ENCODE data around the gene AMOT. TPM values are rescaled to one million over a fixed set of nuclear protein-coding genes. Genes with fewer than 3 reads are reported as not detected.

The AMOT gene
- total and polyA plus RNA-seq, 2 donors (not counting 1 experiment from before 2014, with no cell fraction given), result 0.91 to 5.2 TPM

GRCh38 chrX:112768563-112768962 is 72.1 kb downstream of the AMOT start:
- H3K9ac ChIP-seq (ENCODE audit: low read length), result no peak overlapping the region
- no peak overlapping the region for H2AFZ ChIP-seq (ENCODE audit: insufficient read depth, low read depth, low read length, poor library complexity, severe bottlenecking)
- H3K27ac Mint-ChIP-seq, result no peak overlapping the region
- H3K9me3 Mint-ChIP-seq (ENCODE audit: insufficient read depth), result no peaks in the 10 kb centered on the region
- H3K27ac ChIP-seq (ENCODE audit: low read length in 2 of 2), result no peak overlapping the region
- intact Hi-C loops (cut with micrococcal nuclease), result no loop called here
- H3K27me3 ChIP-seq (replicated peaks in 1 of 4; ENCODE audit: control extremely low read depth in 1 of 4, control insufficient read depth in 3 of 4, insufficient read depth in 4 of 4, low read length in 3 of 4), result no peaks in the 10 kb centered on the region
- no peak overlapping the region for H3K4me3 Mint-ChIP-seq
- H4K20me1 ChIP-seq (ENCODE audit: control insufficient read depth, insufficient read depth, low read length, poor library complexity, severe bottlenecking), result no peaks in the 10 kb centered on the region
- no CpG with 5 or more reads among the region's 2 CpGs for WGBS (ENCODE audit: insufficient coverage)
- no peak overlapping the region for H3K4me2 ChIP-seq (replicated peaks; ENCODE audit: low read depth, low read length, poor library complexity, severe bottlenecking)
- no peaks in the 10 kb centered on the region for H3K27me3 Mint-ChIP-seq
- ChIA-PET POLR2A (no interaction called here), CTCF (no interaction called here)
- no peaks in the 10 kb centered on the region for H3K79me2 ChIP-seq (ENCODE audit: control insufficient read depth, insufficient read depth, low read length)
- H3K36me3 ChIP-seq (replicated peaks in 1 of 2; ENCODE audit: control extremely low read depth in 1 of 2, control insufficient read depth in 1 of 2, extremely low read depth in 1 of 2, insufficient read depth in 2 of 2, low read length in 1 of 2), result no peaks in the 10 kb centered on the region
- DNase-seq, result no peak
- no peaks in the 10 kb centered on the region for H3K9me3 ChIP-seq (ENCODE audit: control extremely low read depth in 1 of 3, control insufficient read depth in 2 of 3, insufficient read depth in 1 of 3, low read length in 2 of 3)
- ATAC-seq (ENCODE audit: low read depth), result no peak
- no peak overlapping the region for H3K4me3 ChIP-seq (ENCODE audit: control extremely low read depth in 1 of 5, extremely low read depth in 1 of 5, insufficient read depth in 1 of 5, low read depth in 2 of 5, low read length in 4 of 5)
- no peaks in the 10 kb centered on the region for H3K4me1 ChIP-seq (ENCODE audit: control insufficient read depth in 2 of 2, insufficient read depth in 2 of 2, low read length in 2 of 2)
- TF ChIP-seq EZH2 (IDR thresholded peaks at IDR 0.05; ENCODE audit: borderline replicate concordance, insufficient read depth, low read depth, low read length, poor library complexity, severe bottlenecking), result no peak
- no peak for TF ChIP-seq CTCF (IDR thresholded peaks at IDR 0.05)
- peaks cover 6% of the 10 kb centered on the region for H3K4me1 Mint-ChIP-seq

GRCh38 chrX:112766774-112767173 is 73.9 kb downstream of the AMOT start:
- Histone ChIP-seq H3K9me3 (ENCODE audit: control extremely low read depth in 1 of 3, control insufficient read depth in 2 of 3, insufficient read depth in 1 of 3, low read length in 2 of 3) (no peaks in the 10 kb centered on the region), H3K36me3 (replicated peaks in 1 of 2; ENCODE audit: control extremely low read depth in 1 of 2, control insufficient read depth in 1 of 2, extremely low read depth in 1 of 2, insufficient read depth in 2 of 2, low read length in 1 of 2) (no peaks in the 10 kb centered on the region), H2AFZ (ENCODE audit: insufficient read depth, low read depth, low read length, poor library complexity, severe bottlenecking) (no peak overlapping the region), H3K79me2 (ENCODE audit: control insufficient read depth, insufficient read depth, low read length) (no peaks in the 10 kb centered on the region), H3K27me3 (replicated peaks in 1 of 4; ENCODE audit: control extremely low read depth in 1 of 4, control insufficient read depth in 3 of 4, insufficient read depth in 4 of 4, low read length in 3 of 4) (no peaks in the 10 kb centered on the region), H3K4me1 (ENCODE audit: control insufficient read depth in 2 of 2, insufficient read depth in 2 of 2, low read length in 2 of 2) (peaks cover 6 to 9% of the 10 kb centered on the region in 2 donors), H4K20me1 (ENCODE audit: control insufficient read depth, insufficient read depth, low read length, poor library complexity, severe bottlenecking) (no peaks in the 10 kb centered on the region), H3K4me3 (ENCODE audit: control extremely low read depth in 1 of 5, extremely low read depth in 1 of 5, insufficient read depth in 1 of 5, low read depth in 2 of 5, low read length in 4 of 5) (no peak overlapping the region), H3K27ac (ENCODE audit: low read length in 2 of 2) (no peak overlapping the region), H3K9ac (ENCODE audit: low read length) (no peak overlapping the region), H3K4me2 (replicated peaks; ENCODE audit: low read depth, low read length, poor library complexity, severe bottlenecking) (no peak overlapping the region)
- DNase-seq, result no peak
- no peak overlapping the region for H3K4me3 Mint-ChIP-seq
- ChIA-PET POLR2A (no interaction called here), CTCF (no interaction called here)
- H3K9me3 Mint-ChIP-seq (ENCODE audit: insufficient read depth), result no peaks in the 10 kb centered on the region
- peaks cover 9% of the 10 kb centered on the region for H3K4me1 Mint-ChIP-seq
- no CpG with 5 or more reads among the region's 2 CpGs for WGBS (ENCODE audit: insufficient coverage)
- H3K27ac Mint-ChIP-seq, result no peak overlapping the region
- intact Hi-C loops (cut with micrococcal nuclease), result no loop called here
- no peaks in the 10 kb centered on the region for H3K27me3 Mint-ChIP-seq
- TF ChIP-seq CTCF (IDR thresholded peaks at IDR 0.05) (no peak), EZH2 (IDR thresholded peaks at IDR 0.05; ENCODE audit: borderline replicate concordance, insufficient read depth, low read depth, low read length, poor library complexity, severe bottlenecking) (no peak)
- no peak for ATAC-seq (ENCODE audit: low read depth)

All from B cell (primary cell).